Hypothalamus (tissue), 51 donors: ENCODE measurements around the gene SPINK6.

Experiments used
- DNase-seq, 51 donors: peaks; one replicate each; lab custom pipeline; 2025; lab: John Stamatoyannopoulos, UW

SPINK6 gene

DNA sequence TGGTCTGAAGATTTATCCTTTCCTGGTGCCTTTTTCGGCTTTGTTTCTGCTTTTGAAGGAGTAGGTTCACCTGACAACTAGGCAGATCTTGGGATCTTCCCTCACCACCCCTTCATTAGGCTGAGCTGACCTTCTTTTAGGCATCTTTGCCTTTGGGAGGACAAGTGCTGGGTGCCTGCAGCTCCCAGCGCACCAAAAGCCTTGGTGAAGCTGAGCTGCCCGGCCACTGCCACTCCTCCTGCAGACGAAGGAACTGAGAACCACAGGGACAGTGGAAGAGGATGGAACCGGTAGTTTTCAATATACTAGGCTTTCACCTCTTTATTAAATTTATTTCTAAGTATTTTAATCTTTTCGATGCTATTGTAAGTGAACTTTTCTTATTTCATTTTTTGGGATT lies 18.7 kb downstream of the SPINK6 start:
- no peak for DNase-seq

DNA sequence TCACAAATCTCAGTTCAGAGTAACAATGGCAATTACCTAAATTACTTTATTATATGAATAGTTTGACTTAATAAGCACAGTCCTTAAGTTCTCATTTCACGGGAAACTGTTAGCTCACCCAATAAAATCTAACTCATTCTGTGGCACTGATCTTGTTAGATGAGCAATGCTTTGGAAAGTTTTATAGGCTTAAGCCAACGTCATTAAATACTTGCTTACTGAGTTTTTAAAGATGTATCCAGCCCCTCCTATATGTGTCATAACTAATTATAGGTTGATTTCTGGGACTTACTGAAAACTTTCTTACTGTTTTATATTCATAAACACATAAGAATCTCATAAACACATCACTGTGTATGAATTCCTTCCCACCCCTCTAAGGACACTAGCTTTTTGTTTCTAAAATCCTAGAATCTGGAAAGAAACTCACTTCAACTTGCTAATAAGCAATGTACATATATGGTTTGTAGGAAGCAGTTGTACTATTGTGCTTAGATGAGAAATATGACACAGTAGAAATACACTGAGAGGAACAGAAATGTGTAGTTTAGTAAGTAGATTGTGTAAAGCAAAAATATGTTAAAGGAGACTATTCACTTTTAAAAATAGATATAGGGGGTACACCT lies 21.4 kb downstream of the SPINK6 start:
- DNase-seq: no peak

DNA sequence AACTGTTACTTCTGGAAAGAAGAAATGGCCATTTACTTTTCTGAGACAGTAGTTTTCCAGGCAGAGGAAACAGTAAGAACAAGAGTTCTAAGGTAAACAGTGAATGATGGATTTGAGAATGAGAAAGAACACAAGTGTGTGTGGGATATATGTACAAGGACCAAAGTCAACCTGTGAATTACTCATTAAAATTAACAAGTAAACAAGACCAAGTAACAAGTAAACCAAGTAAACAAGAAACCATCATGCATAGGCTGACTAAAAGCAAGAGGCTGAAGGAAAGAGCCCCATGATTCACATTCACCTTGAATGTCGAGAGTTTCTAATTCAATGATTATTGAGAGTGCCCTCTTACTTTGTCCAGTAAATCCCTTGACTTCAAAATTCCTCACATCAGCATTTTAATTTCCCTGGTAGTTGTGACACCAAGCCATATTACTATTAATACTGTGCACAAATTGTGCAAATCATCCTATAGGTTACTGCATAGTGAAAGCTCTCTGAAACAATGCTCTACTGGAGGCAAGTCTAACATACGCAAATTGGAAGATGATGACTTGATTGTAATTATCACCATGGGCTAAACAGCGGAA lies 25.6 kb downstream of the SPINK6 start:
- no peak for DNase-seq

DNA sequence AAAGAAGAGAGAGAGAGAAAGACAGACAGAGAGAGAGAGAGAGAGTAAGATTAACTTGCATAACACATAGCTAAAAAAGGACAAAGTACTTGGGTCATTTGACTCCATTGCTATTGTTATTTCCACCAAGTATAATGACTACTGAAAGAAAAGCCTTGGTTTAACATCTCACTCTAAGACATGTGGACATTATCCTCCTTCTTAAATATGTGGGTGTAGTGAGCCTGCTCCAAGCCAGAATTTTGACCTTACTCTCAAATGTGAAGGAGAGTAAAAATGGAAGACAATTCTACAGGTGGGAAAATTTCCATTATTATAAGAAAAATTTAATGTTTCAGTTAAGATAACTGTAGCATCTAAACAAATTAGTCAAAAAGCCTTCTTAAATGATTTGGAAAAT lies 27.0 kb downstream of the SPINK6 start:
- no peak for DNase-seq

DNA sequence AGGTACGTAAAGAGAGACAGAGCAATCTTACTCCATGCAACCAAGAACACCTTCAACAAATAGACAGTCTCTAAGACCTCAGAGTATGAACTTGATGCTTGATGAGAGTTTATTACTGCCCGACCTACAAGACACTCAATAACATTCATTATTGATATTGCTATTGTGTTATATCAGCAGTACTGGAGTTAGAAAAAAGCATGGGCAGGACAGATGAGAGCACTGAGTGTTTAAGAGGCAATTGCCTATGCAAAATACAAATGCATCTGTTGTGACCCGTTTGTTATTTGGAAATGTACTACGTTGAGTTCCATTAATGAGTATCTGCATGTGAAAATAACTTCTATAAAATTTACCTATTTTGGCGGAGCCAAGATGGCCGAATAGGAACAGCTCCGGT lies 27.4 kb downstream of the SPINK6 start:
- DNase-seq: no peak

DNA sequence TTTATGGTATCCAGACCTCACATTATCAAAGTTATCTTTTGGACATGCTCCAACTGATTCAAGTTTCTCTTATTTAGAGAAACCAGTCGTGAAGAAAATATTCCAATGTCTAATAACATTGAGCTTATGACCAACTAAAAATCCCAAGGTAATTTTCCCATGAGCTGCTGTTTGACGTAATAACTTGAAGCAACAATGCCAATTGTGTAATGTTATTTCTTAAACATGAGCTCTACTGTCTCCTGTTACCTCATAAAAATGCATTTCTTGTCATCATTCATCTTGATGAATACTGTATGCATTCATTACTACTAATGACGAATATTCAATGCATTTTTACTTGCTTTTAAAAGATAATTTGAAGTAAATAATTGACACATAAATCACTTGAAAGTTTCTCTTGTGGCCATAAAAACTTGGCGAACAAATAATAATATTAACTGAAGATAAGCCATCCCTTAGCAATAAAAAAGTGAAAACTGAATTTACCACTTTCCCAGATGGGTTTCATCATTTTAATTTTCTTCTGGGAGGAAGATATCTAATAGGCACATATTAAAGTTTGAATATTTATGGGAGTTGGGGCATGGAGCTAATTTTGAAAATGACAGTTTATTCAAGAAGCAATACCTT lies 35.1 kb downstream of the SPINK6 start:
- DNase-seq: no peak

DNA sequence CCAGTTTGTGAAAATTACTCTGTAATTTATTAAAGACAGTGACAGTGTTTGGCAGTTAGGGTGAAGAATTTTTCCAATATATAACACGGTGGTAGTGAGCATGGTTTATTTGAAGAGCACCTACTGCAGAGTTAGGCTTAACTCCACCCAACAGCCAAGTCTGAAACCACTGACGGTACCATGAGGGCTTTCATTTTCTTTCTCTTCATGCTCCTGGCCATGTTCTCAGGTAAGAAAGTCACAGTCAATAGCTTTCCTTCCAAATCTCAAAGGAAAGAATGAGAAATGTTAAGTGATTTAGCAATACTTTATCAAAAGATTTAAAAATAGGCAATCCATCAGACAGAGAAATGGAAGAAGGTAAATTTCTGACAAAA lies 35.6 kb downstream of the SPINK6 start, which contains the start of gene MARCOL:
MARCOL (plus strand) TSS at position 108 of the 377 bp plus-strand sequence; CDS start at position 181, 73 bp downstream.
- no peak for DNase-seq

DNA sequence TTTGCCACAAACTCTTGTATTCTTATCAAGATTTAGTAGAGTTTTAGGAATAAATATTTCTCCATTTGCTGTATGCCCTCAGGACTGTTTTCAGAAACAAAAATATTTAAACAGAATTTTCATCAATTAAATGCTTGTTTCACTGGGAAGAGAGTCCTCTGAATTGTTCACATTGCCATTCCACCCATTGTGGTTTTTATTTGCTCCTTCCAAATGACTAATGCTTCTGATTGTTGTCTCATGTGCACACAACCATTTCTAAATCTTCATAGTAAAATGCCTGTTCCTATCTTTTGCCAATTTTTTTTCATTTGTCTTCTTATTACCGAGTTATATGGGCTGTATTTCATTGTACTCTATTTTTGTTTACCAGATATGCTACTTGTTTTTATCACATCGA lies 46.1 kb downstream of the SPINK6 start:
- no peak for DNase-seq

DNA sequence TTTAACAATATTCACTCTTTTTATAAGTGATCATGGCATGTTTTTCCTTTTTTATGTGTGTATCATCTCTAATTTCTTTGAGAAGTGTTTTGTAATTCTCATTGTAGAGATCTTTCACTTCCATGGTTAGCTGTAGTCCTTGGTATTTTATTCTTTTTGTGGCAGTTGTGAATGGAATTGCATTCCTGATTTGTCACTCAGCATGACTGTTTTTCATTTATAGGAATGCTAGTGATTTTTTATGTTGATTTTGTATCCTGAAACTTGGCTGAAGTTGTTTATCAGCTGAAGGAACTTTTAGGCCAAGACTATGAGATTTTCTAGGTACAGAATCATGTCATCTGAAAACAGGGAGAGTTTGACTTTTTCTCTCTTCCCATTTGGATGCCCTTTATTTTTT lies 52.6 kb downstream of the SPINK6 start:
- DNase-seq: no peak

DNA sequence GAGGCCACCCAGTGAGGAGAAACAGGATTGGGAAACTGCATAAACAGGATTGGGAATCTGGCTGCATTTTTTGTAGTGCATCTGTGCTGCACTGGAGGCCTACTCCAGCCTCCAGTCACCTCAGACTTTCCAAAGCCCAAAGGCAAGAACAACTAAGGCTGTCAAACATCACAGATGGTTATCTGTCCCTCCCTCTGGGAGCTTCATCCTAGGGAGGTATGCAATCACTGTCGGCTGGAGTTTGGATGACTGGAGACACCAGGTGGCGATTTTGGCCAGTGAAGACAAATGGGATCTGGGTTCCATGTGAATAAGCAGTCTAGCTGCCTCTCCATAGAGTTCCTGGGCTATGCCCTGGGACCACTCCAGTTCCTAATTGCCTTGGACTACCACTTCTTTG lies 56.4 kb downstream of the SPINK6 start:
- no peak for DNase-seq

DNA sequence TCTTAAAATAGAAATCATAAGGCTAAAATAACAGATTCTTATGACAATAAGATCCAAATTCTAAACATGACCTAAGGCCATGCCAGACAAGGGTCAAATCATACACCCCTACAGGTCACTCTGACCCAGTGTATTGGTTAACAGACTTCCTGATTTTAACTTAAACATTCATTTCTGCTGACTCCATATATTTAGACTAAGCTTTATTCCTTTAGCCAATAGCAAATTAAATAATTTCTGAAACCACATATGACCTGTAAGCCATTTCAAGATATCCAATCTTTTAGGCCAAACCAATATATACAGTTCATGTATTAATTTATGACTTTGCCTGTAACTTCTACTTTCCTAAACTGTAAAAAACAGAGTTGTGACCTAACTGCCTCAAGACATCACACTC lies 58.4 kb downstream of the SPINK6 start:
- no peak for DNase-seq
